ENCODE data around the gene DEF6. TPM values are rescaled to one million over a fixed set of nuclear protein-coding genes. Genes with fewer than 3 reads are reported as not detected.
"Not testable (repeated sequence)": the region's sequence is repeated elsewhere in the genome, so short reads cannot be mapped to it uniquely, and the experiment has no call there.

Gene DEF6
- total RNA-seq, 1 experiment from 2014 or later = 0.59 TPM

DNA sequence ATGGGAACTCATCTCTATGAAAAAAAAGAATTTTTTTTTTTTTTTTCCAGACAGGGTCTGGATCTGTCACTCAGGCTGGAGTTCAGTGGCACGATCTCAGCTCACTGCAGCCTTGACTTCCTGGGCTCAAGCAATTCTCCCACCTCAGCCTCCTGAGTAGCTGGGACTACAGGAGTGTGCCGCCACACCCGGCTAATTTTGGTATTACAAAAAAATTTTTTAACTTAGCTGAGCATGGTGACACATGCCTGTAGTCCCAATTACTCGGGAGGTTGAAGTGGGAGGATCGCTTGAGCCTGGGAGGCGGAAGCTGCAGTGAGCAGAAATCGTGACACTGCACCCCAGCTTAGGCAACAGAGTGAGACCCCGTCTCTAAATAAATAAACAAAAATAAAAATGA lies 7.5 kb downstream of the DEF6 start:
- TF ChIP-seq TCF7L2 (IDR thresholded peaks at IDR 0.05; ENCODE audit: low read depth, low read length) = no peak
- TF ChIP-seq, protein P1, sequence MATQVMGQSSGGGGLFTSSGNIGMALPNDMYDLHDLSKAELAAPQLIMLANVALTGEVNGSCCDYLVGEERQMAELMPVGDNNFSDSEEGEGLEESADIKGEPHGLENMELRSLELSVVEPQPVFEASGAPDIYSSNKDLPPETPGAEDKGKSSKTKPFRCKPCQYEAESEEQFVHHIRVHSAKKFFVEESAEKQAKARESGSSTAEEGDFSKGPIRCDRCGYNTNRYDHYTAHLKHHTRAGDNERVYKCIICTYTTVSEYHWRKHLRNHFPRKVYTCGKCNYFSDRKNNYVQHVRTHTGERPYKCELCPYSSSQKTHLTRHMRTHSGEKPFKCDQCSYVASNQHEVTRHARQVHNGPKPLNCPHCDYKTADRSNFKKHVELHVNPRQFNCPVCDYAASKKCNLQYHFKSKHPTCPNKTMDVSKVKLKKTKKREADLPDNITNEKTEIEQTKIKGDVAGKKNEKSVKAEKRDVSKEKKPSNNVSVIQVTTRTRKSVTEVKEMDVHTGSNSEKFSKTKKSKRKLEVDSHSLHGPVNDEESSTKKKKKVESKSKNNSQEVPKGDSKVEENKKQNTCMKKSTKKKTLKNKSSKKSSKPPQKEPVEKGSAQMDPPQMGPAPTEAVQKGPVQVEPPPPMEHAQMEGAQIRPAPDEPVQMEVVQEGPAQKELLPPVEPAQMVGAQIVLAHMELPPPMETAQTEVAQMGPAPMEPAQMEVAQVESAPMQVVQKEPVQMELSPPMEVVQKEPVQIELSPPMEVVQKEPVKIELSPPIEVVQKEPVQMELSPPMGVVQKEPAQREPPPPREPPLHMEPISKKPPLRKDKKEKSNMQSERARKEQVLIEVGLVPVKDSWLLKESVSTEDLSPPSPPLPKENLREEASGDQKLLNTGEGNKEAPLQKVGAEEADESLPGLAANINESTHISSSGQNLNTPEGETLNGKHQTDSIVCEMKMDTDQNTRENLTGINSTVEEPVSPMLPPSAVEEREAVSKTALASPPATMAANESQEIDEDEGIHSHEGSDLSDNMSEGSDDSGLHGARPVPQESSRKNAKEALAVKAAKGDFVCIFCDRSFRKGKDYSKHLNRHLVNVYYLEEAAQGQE (IDR thresholded peaks at IDR 0.05; ENCODE audit: insufficient read depth in 1 of 2, low read depth in 2 of 2, low read length in 1 of 2) = no peak
- no peak for DNase-seq (ENCODE audit: low read depth, low spot score)
- intact Hi-C loops (cut with micrococcal nuclease; ENCODE audit: unreplicated experiment) = no loop called here

DNA sequence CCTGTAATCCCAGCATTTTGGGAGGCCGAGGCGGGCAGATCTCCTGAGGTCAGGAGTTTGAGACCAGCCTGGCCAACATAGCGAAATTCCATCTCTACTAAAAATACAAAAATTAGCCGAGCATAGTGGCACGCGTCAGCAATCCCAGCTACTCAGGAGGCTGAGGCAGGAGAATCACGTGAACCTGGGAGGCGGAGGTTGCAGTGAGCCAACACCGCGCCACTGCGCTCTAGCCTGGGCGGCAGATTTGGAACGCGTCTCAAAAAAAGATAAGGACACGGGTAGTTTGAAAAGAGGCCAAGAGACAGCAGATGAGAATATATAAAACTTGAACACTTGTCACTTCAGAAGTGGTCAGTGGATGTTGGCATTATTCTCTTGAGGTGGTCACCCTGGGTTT lies 9.5 kb downstream of the DEF6 start:
- H3K4me3 ChIP-seq (ENCODE audit: low read depth in 2 of 2, low read length in 2 of 2); intact Hi-C loops (cut with micrococcal nuclease; ENCODE audit: unreplicated experiment); BruUV-seq (replicated peaks); POLR2A ChIA-PET; DNase-seq (ENCODE audit: low read depth, low spot score); H3K27me3 ChIP-seq (ENCODE audit: control insufficient read depth, insufficient read depth, low read length); H3K36me3 ChIP-seq (ENCODE audit: control insufficient read depth, insufficient read depth, low read length); ATAC-seq; in situ Hi-C loops (cut with HindIII; ENCODE audit: low pct_unique_long_range_greater_than_20kb, low sequenced_read_pairs); H3K4me1 ChIP-seq (ENCODE audit: control insufficient read depth, insufficient read depth, low read length); H3K9me3 ChIP-seq (ENCODE audit: control insufficient read depth, insufficient read depth, low read depth, low read length); CTCF ChIA-PET; H3K27ac ChIP-seq (ENCODE audit: low read length): not testable (repeated sequence)

More for the DNA sequence above, 7.5 kb downstream of the DEF6 start:
- Histone ChIP-seq H3K27me3 (ENCODE audit: control insufficient read depth, insufficient read depth, low read length) (no peaks in the 10 kb centered on the region), H3K27ac (ENCODE audit: low read length) (no peak overlapping the region), H3K9me3 (ENCODE audit: control insufficient read depth, insufficient read depth, low read depth, low read length) (no peaks in the 10 kb centered on the region), H3K4me1 (ENCODE audit: control insufficient read depth, insufficient read depth, low read length) (no peaks in the 10 kb centered on the region), H3K36me3 (ENCODE audit: control insufficient read depth, insufficient read depth, low read length) (no peaks in the 10 kb centered on the region), H3K4me3 (ENCODE audit: low read depth in 2 of 2, low read length in 2 of 2) (no peak overlapping the region)
- CTCF ChIA-PET = interaction anchor here (0.7 kb wide), 3 partner anchors 10 to 434 kb away, joined by 5 to 6 read pairs (median 6); no protein-coding TSS in a partner anchor
- BruUV-seq (replicated peaks) = no TSS peak
- in situ Hi-C loops (cut with HindIII; ENCODE audit: low pct_unique_long_range_greater_than_20kb, low sequenced_read_pairs) = no loop called here
- POLR2A ChIA-PET = no interaction called here
- no peak for ATAC-seq

DNA sequence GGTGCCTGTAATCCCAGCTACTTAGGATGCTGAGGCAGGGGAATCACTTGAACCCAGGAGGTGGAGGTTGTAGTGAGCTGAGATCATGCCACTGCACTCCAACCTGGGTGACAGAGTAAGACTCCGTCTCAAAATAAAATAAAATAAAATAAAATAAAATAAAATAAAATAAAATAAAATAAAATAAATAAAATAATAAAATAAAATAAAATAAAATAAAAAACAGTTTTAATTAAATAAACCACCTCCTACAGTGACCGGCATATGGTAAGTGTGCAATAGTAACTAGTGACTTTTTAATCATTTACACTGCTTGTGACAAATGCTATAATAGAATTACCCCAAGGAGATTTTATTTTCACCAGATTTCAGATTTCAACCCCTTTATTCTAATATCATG lies 10.9 kb downstream of the DEF6 start:
- POLR2A ChIA-PET; H3K27me3 ChIP-seq (ENCODE audit: control insufficient read depth, insufficient read depth, low read length); H3K9me3 ChIP-seq (ENCODE audit: control insufficient read depth, insufficient read depth, low read depth, low read length); intact Hi-C loops (cut with micrococcal nuclease; ENCODE audit: unreplicated experiment); H3K4me3 ChIP-seq (ENCODE audit: low read depth in 2 of 2, low read length in 2 of 2); BruUV-seq (replicated peaks); DNase-seq (ENCODE audit: low read depth, low spot score); H3K4me1 ChIP-seq (ENCODE audit: control insufficient read depth, insufficient read depth, low read length); CTCF ChIA-PET; H3K36me3 ChIP-seq (ENCODE audit: control insufficient read depth, insufficient read depth, low read length); in situ Hi-C loops (cut with HindIII; ENCODE audit: low pct_unique_long_range_greater_than_20kb, low sequenced_read_pairs); H3K27ac ChIP-seq (ENCODE audit: low read length); ATAC-seq: not testable (repeated sequence)

DNA sequence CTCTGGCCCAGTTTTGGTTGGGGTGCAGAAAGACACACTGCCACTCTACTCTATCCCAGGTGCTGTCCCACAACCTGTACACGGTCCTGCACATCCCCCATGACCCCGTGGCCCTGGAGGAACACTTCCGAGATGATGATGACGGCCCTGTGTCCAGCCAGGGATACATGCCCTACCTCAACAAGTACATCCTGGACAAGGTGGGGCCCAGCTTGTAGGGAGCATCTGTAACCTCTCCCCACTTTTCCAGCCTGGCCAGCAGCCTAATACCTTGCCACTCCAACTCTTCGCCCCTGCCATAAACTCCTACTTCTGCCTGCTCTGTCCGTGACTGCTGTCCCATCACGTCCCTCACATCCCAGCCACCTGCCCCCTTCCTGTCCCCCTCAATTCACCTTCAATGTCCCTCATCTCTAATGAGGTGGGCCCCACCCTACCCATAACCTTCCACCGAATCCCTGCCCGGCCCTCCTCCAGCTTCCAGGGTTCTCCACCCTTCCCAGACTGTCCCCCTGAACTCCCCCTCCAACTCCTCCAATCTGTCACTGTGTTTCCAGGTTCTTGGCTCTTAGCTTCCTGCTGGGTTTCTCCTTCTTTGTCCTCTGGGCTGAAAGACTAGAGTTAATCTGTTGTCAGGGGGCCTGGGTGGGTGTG lies 12.1 kb downstream of the DEF6 start:
- H3K9me3 ChIP-seq (ENCODE audit: control insufficient read depth, insufficient read depth, low read depth, low read length) = no peaks in the 10 kb centered on the region
- TF ChIP-seq TCF7L2 (IDR thresholded peaks at IDR 0.05; ENCODE audit: low read depth, low read length) (no peak), SIN3A (IDR thresholded peaks at IDR 0.05; ENCODE audit: borderline replicate concordance, insufficient read depth, low read depth, low read length) (no peak), POLR2AphosphoS5 (IDR thresholded peaks at IDR 0.05; ENCODE audit: low read depth, low read length) (no peak)
- TF ChIP-seq, protein P2, sequence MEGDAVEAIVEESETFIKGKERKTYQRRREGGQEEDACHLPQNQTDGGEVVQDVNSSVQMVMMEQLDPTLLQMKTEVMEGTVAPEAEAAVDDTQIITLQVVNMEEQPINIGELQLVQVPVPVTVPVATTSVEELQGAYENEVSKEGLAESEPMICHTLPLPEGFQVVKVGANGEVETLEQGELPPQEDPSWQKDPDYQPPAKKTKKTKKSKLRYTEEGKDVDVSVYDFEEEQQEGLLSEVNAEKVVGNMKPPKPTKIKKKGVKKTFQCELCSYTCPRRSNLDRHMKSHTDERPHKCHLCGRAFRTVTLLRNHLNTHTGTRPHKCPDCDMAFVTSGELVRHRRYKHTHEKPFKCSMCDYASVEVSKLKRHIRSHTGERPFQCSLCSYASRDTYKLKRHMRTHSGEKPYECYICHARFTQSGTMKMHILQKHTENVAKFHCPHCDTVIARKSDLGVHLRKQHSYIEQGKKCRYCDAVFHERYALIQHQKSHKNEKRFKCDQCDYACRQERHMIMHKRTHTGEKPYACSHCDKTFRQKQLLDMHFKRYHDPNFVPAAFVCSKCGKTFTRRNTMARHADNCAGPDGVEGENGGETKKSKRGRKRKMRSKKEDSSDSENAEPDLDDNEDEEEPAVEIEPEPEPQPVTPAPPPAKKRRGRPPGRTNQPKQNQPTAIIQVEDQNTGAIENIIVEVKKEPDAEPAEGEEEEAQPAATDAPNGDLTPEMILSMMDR (IDR thresholded peaks at IDR 0.05) = no peak
- TF ChIP-seq, protein P1 (IDR thresholded peaks at IDR 0.05; ENCODE audit: insufficient read depth in 1 of 2, low read depth in 2 of 2, low read length in 1 of 2) = no peak
- POLR2A ChIA-PET = no interaction called here
- DNase-seq (ENCODE audit: low read depth, low spot score) (no peak), ATAC-seq (no peak)
- H3K27ac ChIP-seq (ENCODE audit: low read length) = no peak overlapping the region
- H3K4me1 ChIP-seq (ENCODE audit: control insufficient read depth, insufficient read depth, low read length) = no peaks in the 10 kb centered on the region
- H3K36me3 ChIP-seq (ENCODE audit: control insufficient read depth, insufficient read depth, low read length) = no peaks in the 10 kb centered on the region
- intact Hi-C loops (cut with micrococcal nuclease; ENCODE audit: unreplicated experiment) = no loop called here
- H3K27me3 ChIP-seq (ENCODE audit: control insufficient read depth, insufficient read depth, low read length) = peaks cover under 1% of the 10 kb centered on the region; the same call in 1 of the 2 replicates
- no peak overlapping the region for H3K4me3 ChIP-seq (ENCODE audit: low read depth in 2 of 2, low read length in 2 of 2)
- BruUV-seq (replicated peaks) = no TSS peak
- in situ Hi-C loops (cut with HindIII; ENCODE audit: low pct_unique_long_range_greater_than_20kb, low sequenced_read_pairs) = no loop called here
- CTCF ChIA-PET = no interaction called here

Measured in Panc1 (cell line).